Kidney (tissue), 14 donors: ENCODE measurements around the gene ACTN1. TPM values are rescaled to one million over a fixed set of nuclear protein-coding genes. Genes with fewer than 3 reads are reported as not detected.

Experiments used
- DNase-seq, 5 donors: peaks; one replicate each; pipeline ENCODE4 v3.0.0-alpha.2; 2013 to 2020
- FAIRE-seq: peaks from 2 replicates; lab custom pipeline; 2012; peaks lifted over from hg19 to GRCh38; lab: Jason Lieb, UNC
- H3K27ac ChIP-seq, 2 donors: one replicate each; pipeline ENCODE4 v1.7.0; 2013; ENCODE audit warnings: low read depth in 2 of 2, low read length in 2 of 2, inconsistent platforms in 1 of 2
- H3K27me3 ChIP-seq: one replicate; pipeline ENCODE4 v1.7.1; 2013; ENCODE audit warnings: low read length, inconsistent platforms; ENCODE audit not compliant: control insufficient read depth, insufficient read depth
- H3K36me3 ChIP-seq, 3 donors: one replicate each; pipeline versions ENCODE4 v1.7.0 to v1.7.1; 2013; ENCODE audit warnings: low read length in 3 of 3, control low read depth in 1 of 3, inconsistent platforms in 1 of 3; ENCODE audit not compliant: insufficient read depth in 3 of 3, control insufficient read depth in 2 of 3
- H3K4me1 ChIP-seq, 3 donors: one replicate each; pipeline versions ENCODE4 v1.7.0 to v1.7.1; 2013; ENCODE audit warnings: low read length in 3 of 3, inconsistent platforms in 1 of 3, low read depth in 1 of 3; ENCODE audit not compliant: control insufficient read depth in 2 of 3, insufficient read depth in 2 of 3
- H3K4me3 ChIP-seq, 3 donors: one replicate each; pipeline versions ENCODE4 v1.7.0 to v1.8.1; 2013; ENCODE audit warnings: low read length in 3 of 3, control low read depth in 1 of 3, inconsistent platforms in 1 of 3
- H3K9ac ChIP-seq, 3 donors: one replicate each; pipeline versions ENCODE4 v1.7.0 to v1.7.1; 2013; ENCODE audit warnings: low read length in 3 of 3, control low read depth in 1 of 3, inconsistent platforms in 1 of 3
- H3K9me3 ChIP-seq, 3 donors: one replicate each; pipeline versions ENCODE4 v1.7.0 to v1.7.1; 2013; ENCODE audit warnings: low read length in 3 of 3, control low read depth in 1 of 3, inconsistent platforms in 1 of 3; ENCODE audit not compliant: control insufficient read depth in 2 of 3, insufficient read depth in 1 of 3
- intact Hi-C: fragments of 100-400 bp; cut with DNase I; formaldehyde crosslinking; loops from one replicate; pipeline ENCODE4 v1.11.1; 2022
- polyA plus RNA-seq: library from polyadenylated mRNA; stranded (reverse); fragments of 350-450 nt; fragmentation: Illumina TruSeq; extraction: RNeasy Lipid Tissue Mini Kit (QIAGEN cat#74804); gene quantifications from one replicate; pipeline ENCODE4 v1.2.3, GENCODE V29; 2014; ENCODE audit warnings: low read depth, low replicate concordance; ENCODE audit not compliant: insufficient read depth
- total RNA-seq: library from RNA; stranded (reverse); fragmentation: NEBNext Ultra II Directional; extraction: Animal tissue kit (Norgen Biotek cat#: 25700); gene quantifications from one replicate; pipeline ENCODE4 v1.2.1, GENCODE V29; 2021
- TF ChIP-seq, protein P1 (sequence below): IDR thresholded peaks from 3 replicates; pipeline ENCODE4 v1.5.1; 2012; ENCODE audit warnings: mild to moderate bottlenecking, moderate library complexity, borderline replicate concordance; ENCODE audit not compliant: insufficient read depth; ENCODE audit errors: extremely low read depth
- donor health status: control.
- donor health status: control.
- donor health status: control.
- donor health status: control.
- donor health status: control.
- donor health status: DM: yes; HTN: yes; CAD: no.
- donor health status: Normal renal cell carcinoma (clear cell type).

The ACTN1 gene
- total and polyA plus RNA-seq, 2 donors from 2014 or later = 20.1 to 184 TPM

DNA sequence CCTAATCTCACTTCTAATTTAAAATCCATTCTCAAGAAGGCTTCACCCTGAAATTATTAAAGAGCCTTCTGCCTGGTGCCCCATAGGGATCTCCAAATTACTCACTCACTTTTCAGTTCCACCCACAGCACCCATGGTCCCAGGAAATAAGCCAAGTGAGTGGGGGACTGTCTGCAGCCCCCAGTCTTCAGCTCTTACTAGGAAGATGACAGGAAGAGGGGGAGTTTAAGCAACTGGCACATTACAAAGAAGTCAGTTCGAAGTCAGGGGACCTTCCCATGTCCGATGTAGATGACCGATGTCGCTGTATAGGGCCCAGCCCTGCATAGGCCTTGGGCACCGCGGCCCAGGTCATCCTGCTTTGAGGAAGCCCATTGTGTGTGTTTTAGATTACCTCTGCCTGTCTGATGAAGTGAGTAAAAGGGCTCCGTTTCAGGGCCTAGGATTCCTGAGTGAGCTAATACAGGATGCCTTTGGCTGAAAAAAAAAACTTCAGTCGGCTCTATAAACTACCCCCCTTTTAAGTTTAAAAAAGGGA is 1.9 kb downstream of the ACTN1 start:
- DNase-seq = peak in 1 of 5 donors; percentile 59
- FAIRE-seq = no peak
- Histone ChIP-seq H3K27ac (peak overlapping the region; percentile 84 to 96), H3K27me3 (no peaks in the 10 kb centered on the region), H3K4me1 (peaks cover 0 to 6% (median 5%) of the 10 kb centered on the region in 3 donors), H3K4me3 (peak overlapping the region; percentile 57 to 84 (median 70)), H3K9ac (peak overlapping the region; percentile 51 to 73 (median 67)), H3K36me3 (no peaks in the 10 kb centered on the region), H3K9me3 (no peaks in the 10 kb centered on the region)
- TF ChIP-seq, protein P1, sequence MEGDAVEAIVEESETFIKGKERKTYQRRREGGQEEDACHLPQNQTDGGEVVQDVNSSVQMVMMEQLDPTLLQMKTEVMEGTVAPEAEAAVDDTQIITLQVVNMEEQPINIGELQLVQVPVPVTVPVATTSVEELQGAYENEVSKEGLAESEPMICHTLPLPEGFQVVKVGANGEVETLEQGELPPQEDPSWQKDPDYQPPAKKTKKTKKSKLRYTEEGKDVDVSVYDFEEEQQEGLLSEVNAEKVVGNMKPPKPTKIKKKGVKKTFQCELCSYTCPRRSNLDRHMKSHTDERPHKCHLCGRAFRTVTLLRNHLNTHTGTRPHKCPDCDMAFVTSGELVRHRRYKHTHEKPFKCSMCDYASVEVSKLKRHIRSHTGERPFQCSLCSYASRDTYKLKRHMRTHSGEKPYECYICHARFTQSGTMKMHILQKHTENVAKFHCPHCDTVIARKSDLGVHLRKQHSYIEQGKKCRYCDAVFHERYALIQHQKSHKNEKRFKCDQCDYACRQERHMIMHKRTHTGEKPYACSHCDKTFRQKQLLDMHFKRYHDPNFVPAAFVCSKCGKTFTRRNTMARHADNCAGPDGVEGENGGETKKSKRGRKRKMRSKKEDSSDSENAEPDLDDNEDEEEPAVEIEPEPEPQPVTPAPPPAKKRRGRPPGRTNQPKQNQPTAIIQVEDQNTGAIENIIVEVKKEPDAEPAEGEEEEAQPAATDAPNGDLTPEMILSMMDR = no peak
- intact Hi-C loops = no loop called here

DNA sequence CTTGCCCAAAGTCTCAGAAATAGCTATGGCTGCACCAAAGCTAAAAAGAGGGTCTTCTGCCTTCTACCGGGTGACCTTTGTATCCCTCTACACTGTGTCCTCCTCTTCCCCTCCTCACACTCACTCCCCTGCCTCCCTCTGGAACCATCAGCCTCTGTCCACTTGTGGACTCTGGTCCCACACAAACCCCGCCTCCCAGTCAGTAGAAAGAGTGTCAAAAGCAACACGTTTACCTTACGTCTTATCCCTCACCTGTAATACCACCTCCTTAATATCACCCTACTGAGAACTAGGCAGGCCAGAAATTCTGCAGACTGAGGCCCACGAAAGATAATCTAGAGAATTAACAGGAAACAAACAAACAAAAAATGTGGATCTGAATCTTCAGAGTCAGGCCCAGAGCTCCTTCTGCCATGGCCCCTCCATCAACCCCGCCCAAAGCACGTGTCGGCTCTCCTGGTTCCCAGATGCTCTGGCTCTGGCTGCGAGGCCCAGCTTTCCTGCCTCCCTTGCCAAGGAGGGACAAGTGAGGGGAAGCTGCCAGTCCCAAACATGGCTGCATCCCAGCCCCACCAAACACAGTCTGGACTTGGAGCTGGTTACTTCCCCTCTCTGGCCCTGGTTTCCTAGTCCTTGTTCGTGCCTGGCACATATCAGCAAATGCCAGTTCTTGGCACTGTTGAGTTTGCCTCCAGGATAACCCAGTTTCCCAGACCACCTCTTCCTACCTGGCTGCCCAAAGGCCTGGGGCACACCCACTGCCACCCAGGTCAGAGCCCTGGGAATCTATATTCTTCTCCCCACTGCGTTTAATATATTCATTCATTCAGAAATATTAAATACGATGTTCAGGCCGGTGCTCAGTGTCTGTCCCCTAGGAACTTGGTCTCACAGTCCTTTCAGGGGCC is 2.7 kb downstream of the ACTN1 start:
- FAIRE-seq = no peak
- Histone ChIP-seq H3K9ac (peak overlapping the region in 1 of 3 donors; percentile 73), H3K9me3 (no peaks in the 10 kb centered on the region), H3K4me1 (peaks cover 0 to 6% (median 5%) of the 10 kb centered on the region in 3 donors), H3K27ac (peak overlapping the region; percentile 84 to 96), H3K36me3 (no peaks in the 10 kb centered on the region), H3K27me3 (no peaks in the 10 kb centered on the region), H3K4me3 (peak overlapping the region in 1 of 3 donors; percentile 84)
- intact Hi-C loops = no loop called here
- TF ChIP-seq, protein P1 = no peak
- peak in 3 of 5 donors; percentile 40 to 85 (median 43) for DNase-seq

DNA sequence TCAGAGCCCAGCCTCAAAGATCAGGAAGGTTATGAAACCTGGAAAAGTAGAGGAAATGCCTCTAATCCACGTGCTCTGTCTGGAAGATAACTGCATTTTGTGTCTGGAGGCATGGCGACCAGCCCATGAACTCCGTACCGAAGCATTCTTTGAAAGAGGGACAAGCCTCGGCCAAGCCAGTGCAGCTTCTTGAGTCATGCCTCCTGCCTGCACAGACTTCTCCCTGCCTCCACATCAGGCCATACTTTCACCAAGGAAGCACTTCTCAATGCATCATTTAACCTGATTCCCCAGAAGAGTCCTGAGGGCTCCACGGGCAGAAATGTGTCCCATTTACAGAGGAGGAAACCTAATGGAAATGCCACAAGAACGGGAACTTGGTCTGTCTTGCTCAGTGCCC is 3.4 kb downstream of the ACTN1 start:
- Histone ChIP-seq H3K27ac (no peak overlapping the region), H3K36me3 (no peaks in the 10 kb centered on the region), H3K9ac (no peak overlapping the region), H3K27me3 (no peaks in the 10 kb centered on the region), H3K4me1 (peaks cover 0 to 6% (median 5%) of the 10 kb centered on the region in 3 donors), H3K9me3 (no peaks in the 10 kb centered on the region), H3K4me3 (no peak overlapping the region)
- TF ChIP-seq, protein P1 = no peak
- intact Hi-C loops = no loop called here
- FAIRE-seq = no peak
- peak in 1 of 5 donors; percentile 11 for DNase-seq
